ENCODE measurements around the gene PREX1. TPM values are rescaled to one million over a fixed set of nuclear protein-coding genes. Genes with fewer than 3 reads are reported as not detected.

PREX1 gene
- total RNA-seq, 4 donors from 2014 or later, result 29.5 to 121 (median 40.9) TPM

DNA sequence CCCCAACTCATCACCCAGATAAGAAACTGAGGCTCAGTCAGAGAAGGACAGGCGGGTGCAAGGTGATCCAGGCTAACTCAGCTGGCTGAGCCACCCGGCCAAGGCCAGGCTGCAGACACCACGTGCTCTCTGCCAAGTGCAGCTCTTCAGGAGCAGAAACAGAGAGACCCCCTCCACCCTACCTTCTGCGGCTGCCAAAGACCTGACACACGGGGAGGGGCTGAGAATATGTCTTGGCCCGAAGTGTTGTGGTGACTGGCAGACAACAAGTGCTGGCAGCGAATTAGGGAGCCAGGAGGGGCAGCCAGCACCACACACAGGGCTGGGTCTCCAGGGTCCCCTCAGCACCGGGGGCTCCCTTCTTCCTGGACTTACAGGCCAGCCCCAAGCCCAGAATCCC is 22.5 kb downstream of the PREX1 start:
- TF ChIP-seq, protein P1, sequence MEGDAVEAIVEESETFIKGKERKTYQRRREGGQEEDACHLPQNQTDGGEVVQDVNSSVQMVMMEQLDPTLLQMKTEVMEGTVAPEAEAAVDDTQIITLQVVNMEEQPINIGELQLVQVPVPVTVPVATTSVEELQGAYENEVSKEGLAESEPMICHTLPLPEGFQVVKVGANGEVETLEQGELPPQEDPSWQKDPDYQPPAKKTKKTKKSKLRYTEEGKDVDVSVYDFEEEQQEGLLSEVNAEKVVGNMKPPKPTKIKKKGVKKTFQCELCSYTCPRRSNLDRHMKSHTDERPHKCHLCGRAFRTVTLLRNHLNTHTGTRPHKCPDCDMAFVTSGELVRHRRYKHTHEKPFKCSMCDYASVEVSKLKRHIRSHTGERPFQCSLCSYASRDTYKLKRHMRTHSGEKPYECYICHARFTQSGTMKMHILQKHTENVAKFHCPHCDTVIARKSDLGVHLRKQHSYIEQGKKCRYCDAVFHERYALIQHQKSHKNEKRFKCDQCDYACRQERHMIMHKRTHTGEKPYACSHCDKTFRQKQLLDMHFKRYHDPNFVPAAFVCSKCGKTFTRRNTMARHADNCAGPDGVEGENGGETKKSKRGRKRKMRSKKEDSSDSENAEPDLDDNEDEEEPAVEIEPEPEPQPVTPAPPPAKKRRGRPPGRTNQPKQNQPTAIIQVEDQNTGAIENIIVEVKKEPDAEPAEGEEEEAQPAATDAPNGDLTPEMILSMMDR (IDR thresholded peaks at IDR 0.05), result no peak
- ATAC-seq (ENCODE audit: low FRiP score) (no peak), DNase-seq (ENCODE audit: low spot score) (no peak)

DNA sequence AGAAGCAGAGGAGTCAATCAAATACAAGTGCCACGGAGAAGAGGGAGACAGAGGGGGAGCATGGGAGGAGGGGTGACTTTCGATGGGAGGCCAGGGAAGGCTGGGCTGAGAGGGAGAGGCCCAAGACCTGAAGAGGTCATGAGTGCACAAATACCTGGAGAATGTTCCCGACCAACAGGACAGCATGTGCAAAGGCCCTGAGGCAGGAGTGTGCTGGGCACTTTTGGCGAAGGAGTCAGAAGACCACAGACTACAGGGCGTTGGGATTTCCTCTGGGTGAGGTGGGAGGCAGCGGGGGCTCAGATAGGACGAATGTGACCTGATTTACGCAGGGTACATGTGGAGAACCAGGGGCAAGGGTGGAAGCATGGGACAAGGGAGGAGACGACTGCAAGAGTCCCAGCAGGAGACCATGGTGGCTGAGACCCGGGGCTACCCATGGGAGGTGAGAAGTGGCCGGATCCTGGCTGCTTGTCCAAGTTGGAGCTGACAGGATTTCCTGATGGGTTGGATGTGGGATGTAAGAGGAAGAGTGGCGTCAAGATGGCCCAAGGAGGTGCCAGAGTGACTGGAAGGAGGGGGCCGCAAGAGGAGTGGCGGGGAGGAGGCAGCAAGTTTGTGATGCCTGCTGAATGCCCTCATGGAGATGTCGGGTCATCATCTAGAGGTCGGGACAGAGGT is 23.4 kb downstream of the PREX1 start:
- ATAC-seq (ENCODE audit: low FRiP score) (no peak), DNase-seq (ENCODE audit: low spot score) (no peak)
- TF ChIP-seq, protein P1 (IDR thresholded peaks at IDR 0.05), result no peak

DNA sequence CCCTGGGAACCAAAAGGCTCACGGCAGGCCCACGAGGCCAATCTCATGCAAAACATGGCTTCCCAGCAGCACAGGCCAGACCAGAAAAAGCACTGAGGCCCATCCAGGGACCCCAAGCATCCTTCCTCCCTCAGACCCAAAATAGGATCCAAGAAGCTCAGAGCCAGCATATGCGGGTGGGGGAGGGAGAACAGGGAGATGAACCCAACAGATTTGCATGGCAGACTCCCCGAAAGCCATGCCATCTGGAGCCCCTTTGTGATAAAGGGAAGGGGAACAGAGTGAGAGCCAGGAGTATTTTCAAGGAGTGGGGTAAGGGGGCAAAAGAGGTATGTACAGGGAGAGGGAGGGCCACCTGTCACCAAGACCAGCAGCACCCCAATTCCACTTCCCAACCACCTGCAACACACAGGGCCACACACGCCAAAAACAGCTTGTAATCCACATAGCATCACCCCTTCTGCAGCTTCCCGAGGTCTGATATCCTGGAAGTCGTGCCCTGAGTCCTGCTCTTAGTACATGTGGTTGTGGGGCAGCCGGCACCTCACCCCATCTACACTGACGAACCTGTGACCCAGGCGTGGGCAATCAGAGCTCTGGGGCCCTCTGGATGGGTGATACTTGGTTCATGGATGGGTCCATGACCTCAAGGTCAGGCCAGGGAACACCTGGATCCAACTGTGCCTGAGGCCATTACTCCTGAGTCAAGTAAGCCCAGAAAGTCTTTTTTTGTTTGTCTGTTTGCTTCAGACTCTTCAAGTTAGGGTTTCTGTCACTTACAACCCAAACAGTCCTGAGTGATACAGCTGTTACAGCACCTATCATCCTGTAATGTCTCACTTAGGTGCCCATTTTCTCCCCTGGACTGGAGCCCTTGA is 24.4 kb downstream of the PREX1 start:
- ATAC-seq (ENCODE audit: low FRiP score) (no peak), DNase-seq (ENCODE audit: low spot score) (no peak)
- TF ChIP-seq, protein P1 (IDR thresholded peaks at IDR 0.05), result no peak

DNA sequence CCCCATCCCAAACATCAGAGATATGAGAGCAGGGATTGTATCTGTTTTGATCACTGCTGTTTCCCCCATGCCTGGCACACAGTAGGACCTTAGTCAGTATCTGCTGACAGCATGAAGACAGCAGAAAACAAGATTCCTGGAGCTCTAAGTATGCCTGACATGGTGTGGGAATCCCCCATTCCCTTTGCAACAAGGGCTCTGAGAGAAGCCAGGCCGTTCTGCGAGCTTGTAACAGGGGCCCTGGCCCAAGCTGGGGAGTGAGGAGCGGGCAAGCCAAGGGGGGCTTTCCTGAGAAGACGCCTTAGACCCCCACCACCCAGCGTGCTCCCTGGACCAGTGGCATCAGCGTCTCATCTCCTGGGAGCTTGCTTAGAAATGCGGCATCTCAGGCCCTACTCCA is 25.2 kb downstream of the PREX1 start:
- DNase-seq (ENCODE audit: low spot score) (no peak), ATAC-seq (ENCODE audit: low FRiP score) (no peak)
- TF ChIP-seq, protein P1 (IDR thresholded peaks at IDR 0.05), result no peak

DNA sequence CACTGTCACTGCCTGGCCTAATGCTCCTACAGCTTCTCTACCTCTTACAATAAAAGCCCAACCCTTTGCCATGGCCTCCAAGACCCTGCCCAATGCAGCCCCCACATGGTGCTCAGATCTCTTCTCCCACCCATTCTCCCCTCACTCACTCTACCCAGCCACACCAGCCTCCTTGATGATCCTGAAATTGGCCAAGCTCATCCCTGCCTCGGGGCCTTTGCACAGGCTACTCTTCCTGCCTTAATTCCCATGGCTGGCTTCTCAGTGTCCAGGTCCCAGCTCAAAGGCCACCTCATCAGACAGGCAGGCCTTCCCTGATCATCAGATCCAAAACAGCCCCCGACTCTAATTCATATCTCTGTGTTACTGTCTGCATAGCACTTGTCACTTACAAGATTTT is 25.6 kb downstream of the PREX1 start:
- TF ChIP-seq, protein P1 (IDR thresholded peaks at IDR 0.05), result no peak
- DNase-seq (ENCODE audit: low spot score) (no peak), ATAC-seq (ENCODE audit: low FRiP score) (no peak)

DNA sequence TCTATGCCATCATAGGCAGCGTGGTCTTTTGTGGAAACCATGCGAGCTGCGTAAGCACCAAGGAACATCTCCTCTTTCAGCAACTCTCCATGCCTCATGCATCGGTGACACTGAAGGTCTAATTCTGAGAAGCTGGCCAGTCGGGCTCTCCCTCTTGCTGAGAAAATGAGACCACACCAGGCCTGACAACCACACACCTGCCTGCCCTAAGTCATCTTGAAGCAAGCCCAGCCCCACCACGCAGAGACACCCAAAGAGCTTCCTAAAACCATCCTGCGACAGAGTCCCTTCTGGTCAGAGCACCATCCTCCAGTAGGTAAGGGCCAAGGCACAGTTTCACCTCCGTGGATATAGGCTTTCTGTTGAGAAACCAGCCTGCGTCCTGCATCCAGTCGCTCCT is 26.6 kb downstream of the PREX1 start:
- ATAC-seq (ENCODE audit: low FRiP score) (no peak), DNase-seq (ENCODE audit: low spot score) (no peak)
- TF ChIP-seq, protein P1 (IDR thresholded peaks at IDR 0.05), result no peak
